ENCODE measurements around the gene SLC16A14.

DNA sequence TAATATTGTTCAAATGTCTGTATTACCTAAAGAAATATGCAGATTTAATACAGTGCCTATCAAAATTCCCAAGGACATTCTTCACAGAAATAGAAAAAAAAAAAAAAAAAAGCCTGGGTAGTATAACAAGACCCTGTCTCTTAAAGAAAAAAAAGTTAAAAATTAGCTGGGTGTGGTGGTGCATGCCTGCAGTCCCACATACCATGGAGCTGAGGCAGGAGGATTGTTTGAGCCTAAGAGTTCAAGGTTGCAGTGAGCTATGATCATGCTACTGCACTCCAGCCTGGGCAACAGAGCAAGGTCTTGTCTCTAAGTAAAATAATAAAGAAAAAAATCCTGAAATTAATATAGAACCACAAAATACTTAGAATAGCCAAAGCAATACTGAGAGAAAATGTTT is 51.9 kb downstream of the SLC16A14 start:
- TF ChIP-seq, protein P1, sequence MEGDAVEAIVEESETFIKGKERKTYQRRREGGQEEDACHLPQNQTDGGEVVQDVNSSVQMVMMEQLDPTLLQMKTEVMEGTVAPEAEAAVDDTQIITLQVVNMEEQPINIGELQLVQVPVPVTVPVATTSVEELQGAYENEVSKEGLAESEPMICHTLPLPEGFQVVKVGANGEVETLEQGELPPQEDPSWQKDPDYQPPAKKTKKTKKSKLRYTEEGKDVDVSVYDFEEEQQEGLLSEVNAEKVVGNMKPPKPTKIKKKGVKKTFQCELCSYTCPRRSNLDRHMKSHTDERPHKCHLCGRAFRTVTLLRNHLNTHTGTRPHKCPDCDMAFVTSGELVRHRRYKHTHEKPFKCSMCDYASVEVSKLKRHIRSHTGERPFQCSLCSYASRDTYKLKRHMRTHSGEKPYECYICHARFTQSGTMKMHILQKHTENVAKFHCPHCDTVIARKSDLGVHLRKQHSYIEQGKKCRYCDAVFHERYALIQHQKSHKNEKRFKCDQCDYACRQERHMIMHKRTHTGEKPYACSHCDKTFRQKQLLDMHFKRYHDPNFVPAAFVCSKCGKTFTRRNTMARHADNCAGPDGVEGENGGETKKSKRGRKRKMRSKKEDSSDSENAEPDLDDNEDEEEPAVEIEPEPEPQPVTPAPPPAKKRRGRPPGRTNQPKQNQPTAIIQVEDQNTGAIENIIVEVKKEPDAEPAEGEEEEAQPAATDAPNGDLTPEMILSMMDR (conservative IDR thresholded peaks at IDR 0.05; ENCODE audit: low read length) = no peak
- no peak for TF ChIP-seq EZH2phosphoT487 (IDR thresholded peaks at IDR 0.05; ENCODE audit: borderline replicate concordance)
